ENCODE data around the gene MCCC2. TPM values are rescaled to one million over a fixed set of nuclear protein-coding genes. Genes with fewer than 3 reads are reported as not detected.

MCCC2 gene
- total and polyA plus RNA-seq, 2 experiments from 2014 or later = 11.6 to 18.5 TPM

GRCh38 chr5:71693828-71694427 is 106.8 kb downstream of the MCCC2 start:
- no peaks in the 10 kb centered on the region for H3K36me3 ChIP-seq (ENCODE audit: low read depth)
- no peak overlapping the region for H3K4me2 ChIP-seq (ENCODE audit: unreplicated experiment)
- in situ Hi-C loops (cut with MboI) = no loop called here
- H4K20me1 ChIP-seq (ENCODE audit: insufficient read depth) = no peaks in the 10 kb centered on the region
- no peak overlapping the region for H3K9ac ChIP-seq
- WGBS, 2 experiments (ENCODE audit: low coverage in 1 of 2, low lambda C conversion rate in 2 of 2, missing lambda C conversion rate in 2 of 2) = 24 to 32% methylated on average over 7 of the region's 7 CpGs
- peaks cover 22% of the 10 kb centered on the region; the same call in 1 of the 2 replicates for H3K27me3 ChIP-seq (replicated peaks; ENCODE audit: insufficient read depth)
- H3F3A ChIP-seq (ENCODE audit: insufficient read depth) = no peaks in the 10 kb centered on the region
- no peaks in the 10 kb centered on the region for H3K4me1 ChIP-seq (ENCODE audit: insufficient read depth)
- H3K27ac ChIP-seq = no peak overlapping the region
- no peaks in the 10 kb centered on the region for H3K9me3 ChIP-seq (ENCODE audit: low read depth)
- H3K4me3 ChIP-seq = no peak overlapping the region
- H3K9me2 ChIP-seq (ENCODE audit: insufficient read depth) = no peaks in the 10 kb centered on the region
- TF ChIP-seq EZH2phosphoT487 (IDR thresholded peaks at IDR 0.05; ENCODE audit: insufficient read depth, low read depth) (no peak), EZH2 (IDR thresholded peaks at IDR 0.05; ENCODE audit: insufficient read depth, poor library complexity, severe bottlenecking) (no peak)
- DNase-seq = no peak
- H2AFZ ChIP-seq = no peak overlapping the region
- H3K79me2 ChIP-seq (ENCODE audit: insufficient read depth) = no peaks in the 10 kb centered on the region

- no peaks in the 10 kb centered on the region for H3K9me2 ChIP-seq (ENCODE audit: insufficient read depth)
- peaks cover 20% of the 10 kb centered on the region; the same call in 1 of the 2 replicates for H3K27me3 ChIP-seq (replicated peaks; ENCODE audit: insufficient read depth)
- no peaks in the 10 kb centered on the region for H3F3A ChIP-seq (ENCODE audit: insufficient read depth)
- no peak overlapping the region for H3K27ac ChIP-seq
- H3K4me2 ChIP-seq (ENCODE audit: unreplicated experiment) = no peak overlapping the region
- no peak overlapping the region for H3K9ac ChIP-seq
- no peaks in the 10 kb centered on the region for H3K9me3 ChIP-seq (ENCODE audit: low read depth)
- H3K36me3 ChIP-seq (ENCODE audit: low read depth) = no peaks in the 10 kb centered on the region
- no peaks in the 10 kb centered on the region for H3K4me1 ChIP-seq (ENCODE audit: insufficient read depth)
- no peaks in the 10 kb centered on the region for H3K79me2 ChIP-seq (ENCODE audit: insufficient read depth)
- in situ Hi-C loops (cut with MboI) = no loop called here
- TF ChIP-seq EZH2phosphoT487 (IDR thresholded peaks at IDR 0.05; ENCODE audit: insufficient read depth, low read depth) (no peak), EZH2 (IDR thresholded peaks at IDR 0.05; ENCODE audit: insufficient read depth, poor library complexity, severe bottlenecking) (no peak)
- no peaks in the 10 kb centered on the region for H4K20me1 ChIP-seq (ENCODE audit: insufficient read depth)
- WGBS, 2 experiments (ENCODE audit: low coverage in 1 of 2, low lambda C conversion rate in 2 of 2, missing lambda C conversion rate in 2 of 2) = 82 to 85% methylated on average over 8 of the region's 8 CpGs
- DNase-seq = no peak
- no peak overlapping the region for H2AFZ ChIP-seq
- H3K4me3 ChIP-seq = no peak overlapping the region
Measured at GRCh38 chr5:71695071-71695470, 107.9 kb downstream of the MCCC2 start.

DNA sequence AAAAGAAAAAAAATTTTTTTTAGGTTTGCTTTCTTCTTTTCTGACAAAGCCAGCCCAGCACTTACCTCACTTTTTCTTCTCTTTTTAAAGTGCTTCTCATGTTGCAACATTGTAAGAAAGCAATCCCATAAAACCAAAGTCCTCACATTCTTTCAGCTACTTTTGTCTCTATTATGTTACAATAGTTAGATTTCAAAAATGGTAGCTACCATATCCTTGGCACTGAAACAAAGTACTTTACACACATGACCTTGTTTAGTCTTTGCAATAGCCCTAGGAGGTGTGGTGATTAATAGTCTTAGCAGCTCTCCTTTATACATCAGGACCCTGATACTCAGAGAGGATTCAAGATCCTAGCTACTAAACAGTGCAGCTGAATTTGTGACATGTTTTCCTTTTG is 108.5 kb downstream of the MCCC2 start:
- Histone ChIP-seq H3K9me3 (ENCODE audit: low read depth) (no peaks in the 10 kb centered on the region), H3K36me3 (ENCODE audit: low read depth) (no peaks in the 10 kb centered on the region), H3K4me1 (ENCODE audit: insufficient read depth) (no peaks in the 10 kb centered on the region), H3K4me3 (no peak overlapping the region), H3K79me2 (ENCODE audit: insufficient read depth) (no peaks in the 10 kb centered on the region), H2AFZ (no peak overlapping the region), H3K27me3 (replicated peaks; ENCODE audit: insufficient read depth) (peaks cover 15% of the 10 kb centered on the region; the same call in 1 of the 2 replicates), H3F3A (ENCODE audit: insufficient read depth) (no peaks in the 10 kb centered on the region), H3K27ac (no peak overlapping the region), H3K4me2 (ENCODE audit: unreplicated experiment) (no peak overlapping the region), H3K9me2 (ENCODE audit: insufficient read depth) (no peaks in the 10 kb centered on the region), H4K20me1 (ENCODE audit: insufficient read depth) (no peaks in the 10 kb centered on the region), H3K9ac (no peak overlapping the region)
- in situ Hi-C loops (cut with MboI) = no loop called here
- TF ChIP-seq EZH2 (IDR thresholded peaks at IDR 0.05; ENCODE audit: insufficient read depth, poor library complexity, severe bottlenecking) = no peak
- no peak for TF ChIP-seq EZH2phosphoT487 (IDR thresholded peaks at IDR 0.05; ENCODE audit: insufficient read depth, low read depth)
- DNase-seq = no peak

GRCh38 chr5:71697967-71698366 is 110.8 kb downstream of the MCCC2 start:
- H3K9me2 ChIP-seq (ENCODE audit: insufficient read depth) = no peaks in the 10 kb centered on the region
- H2AFZ ChIP-seq = no peak overlapping the region
- no peak overlapping the region for H3K9ac ChIP-seq
- no peaks in the 10 kb centered on the region for H3K9me3 ChIP-seq (ENCODE audit: low read depth)
- in situ Hi-C loops (cut with MboI) = no loop called here
- H3K36me3 ChIP-seq (ENCODE audit: low read depth) = no peaks in the 10 kb centered on the region
- WGBS, 2 experiments (ENCODE audit: low coverage in 1 of 2, low lambda C conversion rate in 2 of 2, missing lambda C conversion rate in 2 of 2) = 54 to 55% methylated on average over 14 of the region's 14 CpGs
- H3K27me3 ChIP-seq (replicated peaks; ENCODE audit: insufficient read depth) = 0 out of 2 replicates have a peak, but pooled peaks cover 17% of the 10 kb centered on the region
- H4K20me1 ChIP-seq (ENCODE audit: insufficient read depth) = no peaks in the 10 kb centered on the region
- H3K4me3 ChIP-seq = no peak overlapping the region
- no peaks in the 10 kb centered on the region for H3K4me1 ChIP-seq (ENCODE audit: insufficient read depth)
- TF ChIP-seq EZH2phosphoT487 (IDR thresholded peaks at IDR 0.05; ENCODE audit: insufficient read depth, low read depth) = no peak
- H3K4me2 ChIP-seq (ENCODE audit: unreplicated experiment) = no peak overlapping the region
- no peak overlapping the region for H3K27ac ChIP-seq
- no peaks in the 10 kb centered on the region for H3F3A ChIP-seq (ENCODE audit: insufficient read depth)
- no peak for DNase-seq
- no peaks in the 10 kb centered on the region for H3K79me2 ChIP-seq (ENCODE audit: insufficient read depth)

GRCh38 chr5:71699233-71699632 is 112.1 kb downstream of the MCCC2 start:
- Histone ChIP-seq H3K9me2 (ENCODE audit: insufficient read depth) (no peaks in the 10 kb centered on the region), H3K9me3 (ENCODE audit: low read depth) (no peaks in the 10 kb centered on the region), H3K4me1 (ENCODE audit: insufficient read depth) (no peaks in the 10 kb centered on the region), H2AFZ (no peak overlapping the region), H3K27ac (no peak overlapping the region), H3K79me2 (ENCODE audit: insufficient read depth) (no peaks in the 10 kb centered on the region), H4K20me1 (ENCODE audit: insufficient read depth) (no peaks in the 10 kb centered on the region), H3K4me2 (ENCODE audit: unreplicated experiment) (no peak overlapping the region), H3K36me3 (ENCODE audit: low read depth) (no peaks in the 10 kb centered on the region), H3K9ac (no peak overlapping the region), H3F3A (ENCODE audit: insufficient read depth) (no peaks in the 10 kb centered on the region), H3K4me3 (no peak overlapping the region), H3K27me3 (replicated peaks; ENCODE audit: insufficient read depth) (0 out of 2 replicates have a peak, but pooled peaks cover 17% of the 10 kb centered on the region)
- TF ChIP-seq EZH2 (IDR thresholded peaks at IDR 0.05; ENCODE audit: insufficient read depth, poor library complexity, severe bottlenecking) (no peak), EZH2phosphoT487 (IDR thresholded peaks at IDR 0.05; ENCODE audit: insufficient read depth, low read depth) (no peak)
- in situ Hi-C loops (cut with MboI) = no loop called here
- DNase-seq = no peak
- WGBS, 2 experiments (ENCODE audit: low coverage in 1 of 2, low lambda C conversion rate in 2 of 2, missing lambda C conversion rate in 2 of 2) = 51 to 59% methylated on average over 2 of the region's 2 CpGs

Measured in GM23248 (cell line).